GM12891 (cell line): ENCODE measurements around the gene TAS1R2.

Experiments
- POLR2A ChIP-seq: IDR thresholded peaks from 2 replicates; pipeline ENCODE4 v1.6.1; 2011; ENCODE audit warnings: low read depth, low read length, control low read depth
- POU2F2 ChIP-seq: IDR thresholded peaks from 2 replicates; pipeline ENCODE4 v1.6.1; 2011; ENCODE audit warnings: low read depth, mild to moderate bottlenecking, control low read depth, low read length, moderate library complexity
- SPI1 ChIP-seq: IDR thresholded peaks from 2 replicates; pipeline ENCODE4 v1.6.1; 2011; ENCODE audit warnings: low read depth, low read length, control low read depth
- TAF1 ChIP-seq: IDR thresholded peaks from 2 replicates; pipeline ENCODE4 v1.6.1; 2011; ENCODE audit warnings: low read depth, low read length, control low read depth

DNA sequence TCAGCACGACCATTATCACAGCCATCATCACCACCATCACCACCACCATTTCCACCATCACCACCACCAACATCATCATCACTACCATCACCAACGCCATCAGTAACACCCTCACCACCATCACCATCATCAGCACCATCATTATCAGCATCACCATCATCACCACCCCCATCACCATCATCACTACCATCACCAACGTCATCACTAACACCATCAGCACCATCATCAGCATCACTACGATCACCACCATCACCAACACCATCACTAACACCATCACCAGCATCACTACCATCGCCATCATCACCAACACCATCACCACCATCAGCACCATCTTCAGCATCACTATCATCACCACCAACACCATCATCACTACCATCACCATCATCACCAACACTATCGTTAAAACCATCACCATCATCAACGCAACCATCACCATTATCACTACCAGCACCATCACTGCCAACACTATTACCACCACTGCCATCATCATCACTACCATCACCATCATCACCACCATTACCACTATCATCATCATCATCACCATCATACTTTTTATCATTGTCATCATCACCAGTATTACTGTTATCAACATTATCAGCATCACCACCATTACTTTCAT, 1.3 kb downstream of the TAS1R2 start:
- TF ChIP-seq POLR2A (no peak), POU2F2 (no peak), SPI1 (no peak), TAF1 (no peak)
